IMR-90 (cell line): ENCODE results near the gene COPZ1. TPM values are rescaled to one million over a fixed set of nuclear protein-coding genes. Genes with fewer than 3 reads are reported as not detected.

ENCODE experiments used
- ATAC-seq: fragments of 200-7000 bp; cut with Tn5 transposase; 2 replicates; pipeline ENCODE4 v1.9.1; 2020; ENCODE audit warnings: low read depth, mild to moderate bottlenecking, moderate library complexity
- BruUV-seq: library from RNA; stranded (reverse); fragments of 400-500 nt; replicated peaks from 2 replicates; lab custom pipeline; 2021; lab: Mats Ljungman, UMichigan
- CTCF ChIA-PET: fragments of 300-600 bp; formaldehyde crosslinking; extraction: SDS; loops from one replicate; lab custom pipeline; 2021; ENCODE audit warnings: antibody characterized with exemption; lab: Yijun Ruan, JAX
- POLR2A ChIA-PET: fragments of 300-600 bp; sonication (Branson Sonifier 250); formaldehyde crosslinking; loops from one replicate; lab custom pipeline; 2022; ENCODE audit warnings: antibody characterized with exemption; ENCODE audit not compliant: unreplicated experiment; lab: Charles Lee
- DNase-seq: peaks from one replicate; pipeline ENCODE4 v3.0.0; 2013
- H2AFZ ChIP-seq: replicated peaks from 2 replicates; pipeline ENCODE3; 2013; ENCODE audit warnings: low read length, mild to moderate bottlenecking; ENCODE audit not compliant: poor library complexity
- H2AK5ac ChIP-seq: 2 replicates; pipeline ENCODE4 v1.6.1; 2013; ENCODE audit warnings: low read depth, low read length, inconsistent platforms
- H2AK9ac ChIP-seq: replicated peaks from 2 replicates; pipeline ENCODE3; 2013; ENCODE audit warnings: mild to moderate bottlenecking, low read depth, low read length, moderate library complexity; ENCODE audit not compliant: poor library complexity
- H2BK120ac ChIP-seq: 2 replicates; pipeline ENCODE4 v1.6.1; 2013; ENCODE audit warnings: low read depth, low read length, inconsistent platforms
- H2BK15ac ChIP-seq: 3 replicates; pipeline ENCODE4 v1.6.1; 2013; ENCODE audit warnings: low read depth, low read length, inconsistent platforms
- H2BK20ac ChIP-seq: 2 replicates; pipeline ENCODE4 v1.6.1; 2013; ENCODE audit warnings: low read depth, mild to moderate bottlenecking, inconsistent platforms, low read length, moderate library complexity
- H2BK5ac ChIP-seq: 2 replicates; pipeline ENCODE4 v1.6.1; 2013; ENCODE audit warnings: mild to moderate bottlenecking, low read depth, low read length, inconsistent platforms; ENCODE audit not compliant: poor library complexity, severe bottlenecking
- H3K14ac ChIP-seq: replicated peaks from 2 replicates; pipeline ENCODE4 v1.6.1; 2013; ENCODE audit warnings: low read depth, low read length, inconsistent platforms
- H3K18ac ChIP-seq: 2 replicates; pipeline ENCODE4 v1.6.1; 2013; ENCODE audit warnings: low read depth, low read length, control low read depth
- H3K23ac ChIP-seq: 2 replicates; pipeline ENCODE4 v1.6.1; 2013; ENCODE audit warnings: low read depth, low read length, inconsistent platforms
- H3K27ac ChIP-seq: 2 replicates; pipeline ENCODE4 v1.5.1; 2013; ENCODE audit warnings: mild to moderate bottlenecking, control low read depth, low read length; ENCODE audit not compliant: insufficient read depth
- H3K27me3 ChIP-seq: 2 replicates; pipeline ENCODE4 v1.6.1; 2013; ENCODE audit warnings: low read length; ENCODE audit not compliant: control insufficient read depth, insufficient read depth
- H3K36me3 ChIP-seq: 2 replicates; pipeline ENCODE4 v1.6.1; 2013; ENCODE audit warnings: low read length, mixed read lengths; ENCODE audit not compliant: control insufficient read depth, insufficient read depth
- H3K4ac ChIP-seq: 2 replicates; pipeline ENCODE4 v1.6.1; 2013; ENCODE audit warnings: low read depth, low read length, inconsistent platforms
- H3K4me1 ChIP-seq: 2 replicates; pipeline ENCODE4 v1.6.1; 2013; ENCODE audit warnings: low read length, mixed read lengths; ENCODE audit not compliant: control insufficient read depth, insufficient read depth
- H3K4me2 ChIP-seq: 2 replicates; pipeline ENCODE4 v1.6.1; 2013; ENCODE audit warnings: low read depth, mild to moderate bottlenecking, control low read depth, low read length, moderate library complexity
- H3K4me3 ChIP-seq: 2 replicates; pipeline ENCODE4 v1.5.1; 2013; ENCODE audit warnings: low read depth, mild to moderate bottlenecking, control low read depth, low read length, moderate library complexity; ENCODE audit not compliant: insufficient read depth
- H3K56ac ChIP-seq: 2 replicates; pipeline ENCODE4 v1.6.1; 2013; ENCODE audit warnings: low read length, inconsistent platforms; ENCODE audit not compliant: insufficient read depth; ENCODE audit errors: extremely low read depth
- H3K79me1 ChIP-seq, 2 experiments: 2 replicates each; pipeline ENCODE4 v1.6.1; 2013; ENCODE audit warnings: low read length in 2 of 2, inconsistent platforms in 1 of 2, low read depth in 1 of 2
- H3K9ac ChIP-seq: 2 replicates; pipeline ENCODE4 v1.6.1; 2013; ENCODE audit warnings: low read depth, low read length, control low read depth
- H3K9me1 ChIP-seq: 2 replicates; pipeline ENCODE4 v1.6.1; 2013; ENCODE audit warnings: low read length, inconsistent platforms; ENCODE audit not compliant: insufficient read depth
- H3K9me3 ChIP-seq: 2 replicates; pipeline ENCODE4 v1.6.1; 2013; ENCODE audit warnings: low read length; ENCODE audit not compliant: control insufficient read depth, insufficient read depth
- H4K20me1 ChIP-seq: 2 replicates; pipeline ENCODE4 v1.6.1; 2013; ENCODE audit warnings: low read length, inconsistent platforms; ENCODE audit not compliant: insufficient read depth
- H4K5ac ChIP-seq: 2 replicates; pipeline ENCODE4 v1.6.1; 2013; ENCODE audit warnings: mild to moderate bottlenecking, low read depth, low read length, control low read depth
- H4K8ac ChIP-seq, 2 experiments: 2 replicates each; pipeline ENCODE4 v1.6.1; 2013; ENCODE audit warnings: low read depth in 2 of 2, low read length in 2 of 2, control low read depth in 1 of 2, inconsistent platforms in 1 of 2
- H4K91ac ChIP-seq: 2 replicates; pipeline ENCODE4 v1.6.1; 2013; ENCODE audit warnings: low read depth, low read length, inconsistent platforms; ENCODE audit not compliant: insufficient read depth
- CEBPB ChIP-seq: IDR thresholded peaks from 2 replicates; pipeline ENCODE4 v1.6.1; 2012; ENCODE audit warnings: low read depth, low read length, improper control_type of control experiment
- CHD1 ChIP-seq: IDR thresholded peaks from 2 replicates; pipeline ENCODE4 v1.6.1; 2012; ENCODE audit warnings: low read depth, low read length, improper control_type of control experiment
- ELK1 ChIP-seq: fragments of 150-350 bp; IDR thresholded peaks from 2 replicates; pipeline ENCODE4 v1.6.1; 2016; ENCODE audit warnings: low read depth, mild to moderate bottlenecking, low read length, moderate library complexity, borderline replicate concordance
- MAFK ChIP-seq: IDR thresholded peaks from 2 replicates; pipeline ENCODE4 v1.6.1; 2012; ENCODE audit warnings: low read depth, low read length, improper control_type of control experiment
- MAZ ChIP-seq: IDR thresholded peaks from 2 replicates; pipeline ENCODE4 v1.6.1; 2012; ENCODE audit warnings: low read depth, mild to moderate bottlenecking, low read length, improper control_type of control experiment, moderate library complexity, borderline replicate concordance
- NFE2L2 ChIP-seq: fragments of 150-350 bp; IDR thresholded peaks from 2 replicates; pipeline ENCODE4 v1.6.1; 2016; ENCODE audit warnings: low read depth, mild to moderate bottlenecking, low read length
- POLR2A ChIP-seq: IDR thresholded peaks from 2 replicates; pipeline ENCODE4 v1.6.1; 2012; ENCODE audit warnings: mild to moderate bottlenecking, low read depth, low read length
- RAD21 ChIP-seq: IDR thresholded peaks from 2 replicates; pipeline ENCODE4 v1.6.1; 2012; ENCODE audit warnings: low read length, improper control_type of control experiment
- RCOR1 ChIP-seq: IDR thresholded peaks from 2 replicates; pipeline ENCODE4 v1.6.1; 2012; ENCODE audit warnings: mild to moderate bottlenecking, low read length, improper control_type of control experiment; ENCODE audit not compliant: insufficient replicate concordance
- RFX5 ChIP-seq: IDR thresholded peaks from 2 replicates; pipeline ENCODE4 v1.8.0; 2012; ENCODE audit warnings: low read depth, mild to moderate bottlenecking, low read length, moderate library complexity
- SMC3 ChIP-seq: fragments of 150-350 bp; IDR thresholded peaks from 2 replicates; pipeline ENCODE4 v1.6.1; 2016; ENCODE audit warnings: low read depth, mild to moderate bottlenecking, antibody characterized with exemption, low read length, moderate library complexity
- USF2 ChIP-seq: fragments of 150-350 bp; IDR thresholded peaks from 2 replicates; pipeline ENCODE4 v1.6.1; 2017; ENCODE audit warnings: mild to moderate bottlenecking, antibody characterized with exemption, low read length, low read depth
- WGBS, 2 experiments: methylation state at CpG; one replicate each; pipeline versions ENCODE4 v1.1.5 to v1.1.7; 2013; ENCODE audit warnings: missing lambda C conversion rate in 2 of 2; ENCODE audit not compliant: insufficient read length in 1 of 2; ENCODE audit errors: extremely low coverage in 2 of 2; 5-methylcytosine and 5-hydroxymethylcytosine counted together
- dilution Hi-C: fragments of 300-500 bp; cut with HindIII; formaldehyde crosslinking; loops from one replicate; pipeline ENCODE4 v1.14.3; 2018; ENCODE audit warnings: low sequenced_read_pairs; ENCODE audit not compliant: unreplicated experiment
- in situ Hi-C: fragments of 300-500 bp; cut with MboI; formaldehyde crosslinking; loops from 3 replicates; pipeline ENCODE4 v1.14.3; 2019; ENCODE audit warnings: low sequenced_read_pairs, inconsistent platforms, mixed read lengths
- intact Hi-C: fragments of 100-400 bp; cut with micrococcal nuclease; formaldehyde crosslinking; loops from 2 replicates; pipeline ENCODE4 v1.10.0; 2022
- polyA plus RNA-seq, 3 experiments: library from polyadenylated mRNA; depleted of rRNA; stranded (reverse); fragments of >200 nt; gene quantifications; 2 replicates each; pipeline ENCODE4 v1.2.3, GENCODE V29; 2012; ENCODE audit warnings: low replicate concordance in 1 of 3
- total RNA-seq: library from RNA; depleted of rRNA; stranded (reverse); fragments of >200 nt; gene quantifications from 2 replicates; pipeline ENCODE4 v1.2.3, GENCODE V29; 2012

COPZ1 gene
- total and polyA plus RNA-seq, 2 of the 4 experiments (the other 2 are of a cell fraction): 187 to 382 TPM

GRCh38 chr12:54311051-54311450 is 13.9 kb upstream of the COPZ1 start:
- no CpG with 5 or more reads among the region's 2 CpGs for WGBS, 2 experiments
- Histone ChIP-seq H2BK120ac (no peak overlapping the region), H3K56ac (no peak overlapping the region), H3K9me1 (no peaks in the 10 kb centered on the region), H3K27ac (no peak overlapping the region), H3K23ac (no peak overlapping the region), H4K91ac (no peak overlapping the region), H3K4me3 (no peak overlapping the region), H4K5ac (no peak overlapping the region), H4K8ac (no peak overlapping the region), H2AK9ac (no peak overlapping the region), H2BK20ac (no peak overlapping the region), H3K4ac (no peak overlapping the region), H2BK5ac (no peak overlapping the region), H3K79me1 (no peaks in the 10 kb centered on the region), H3K4me1 (no peaks in the 10 kb centered on the region), H2AFZ (no peak overlapping the region), H3K14ac (no peak overlapping the region), H3K18ac (no peak overlapping the region), H2BK15ac (no peak overlapping the region), H2AK5ac (no peak overlapping the region), H3K9me3 (no peaks in the 10 kb centered on the region), H3K27me3 (peaks cover 6% of the 10 kb centered on the region), H3K9ac (no peak overlapping the region), H3K36me3 (no peaks in the 10 kb centered on the region), H3K4me2 (no peak overlapping the region), H4K20me1 (no peaks in the 10 kb centered on the region)
- TF ChIP-seq RFX5: no peak
- no peak for TF ChIP-seq SMC3
- no peak for TF ChIP-seq USF2
- no peak for TF ChIP-seq POLR2A
- TF ChIP-seq MAFK: no peak
- TF ChIP-seq CEBPB: no peak
- no peak for TF ChIP-seq RAD21
- no peak for TF ChIP-seq CHD1
- no peak for TF ChIP-seq ELK1
- TF ChIP-seq NFE2L2: no peak
- no peak for TF ChIP-seq MAZ
- no peak for TF ChIP-seq RCOR1
- ChIA-PET CTCF (interaction anchor here (0.5 kb wide), 1 partner anchor 257 kb away, joined by 3 read pairs; no protein-coding TSS in a partner anchor), POLR2A (interaction anchor here (0.7 kb wide), 1 partner anchor 9 kb away, joined by 16 read pairs; no protein-coding TSS in a partner anchor)
- BruUV-seq: no TSS peak
- in situ Hi-C loops (no loop called here), intact Hi-C loops (no loop called here), dilution Hi-C loops (no loop called here)
- ATAC-seq (no peak), DNase-seq (no peak)
